Dedifferentiated amniotic fluid mesenchymal stem cell (primary cell): ENCODE data around the gene PDIA6.
"Not testable (repeated sequence)": the region's sequence is repeated elsewhere in the genome, so short reads cannot be mapped to it uniquely, and the experiment has no call there.

Source experiments
- DNase-seq: peaks from one replicate; pipeline ENCODE4 v3.0.0-alpha.2; 2016; ENCODE audit errors: extremely low spot score

The PDIA6 gene

DNA sequence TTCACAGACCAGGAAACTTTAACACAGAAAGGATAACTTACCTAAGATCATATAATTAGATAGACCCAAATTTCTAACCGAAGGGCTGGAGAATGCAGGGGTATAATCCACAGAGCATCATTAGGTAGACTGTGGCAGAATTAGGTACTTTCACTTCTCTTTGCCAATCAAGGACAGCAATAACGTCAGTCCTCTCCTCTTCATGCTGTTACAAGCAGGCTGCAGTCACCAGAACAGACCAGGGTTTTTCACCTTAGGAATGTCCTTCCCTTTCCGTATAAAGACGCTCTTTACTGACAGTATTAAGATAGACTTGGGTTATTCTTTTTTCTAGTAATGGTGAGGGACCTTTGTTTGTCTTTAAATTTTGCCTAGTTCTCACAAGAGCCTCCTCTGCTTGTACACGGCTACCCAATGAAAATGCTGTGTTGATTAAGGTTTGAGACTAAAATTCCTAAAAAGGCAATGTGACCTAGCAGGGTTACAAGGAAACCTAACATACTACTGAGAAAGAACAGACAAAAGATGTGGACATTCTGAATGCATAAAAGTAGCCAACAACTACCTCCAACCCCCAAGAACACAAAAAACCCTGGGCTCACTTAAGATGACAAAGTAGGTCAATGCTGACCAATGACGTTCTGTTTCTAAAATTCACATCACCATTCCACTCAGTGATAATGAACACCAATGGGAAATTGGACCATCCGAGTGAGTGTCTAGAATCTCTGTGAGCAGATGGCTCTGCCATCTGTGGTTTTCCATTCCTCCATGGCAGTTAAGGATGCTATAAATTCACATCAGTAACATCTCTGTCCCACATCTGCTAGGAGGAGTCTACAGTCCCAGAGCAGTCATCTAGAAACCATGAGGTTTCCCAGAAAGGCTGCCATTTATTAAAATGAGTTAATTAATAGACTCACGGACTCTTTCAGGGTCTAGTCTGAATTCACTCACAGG, 2.1 kb downstream of the PDIA6 start:
- no peak for DNase-seq

DNA sequence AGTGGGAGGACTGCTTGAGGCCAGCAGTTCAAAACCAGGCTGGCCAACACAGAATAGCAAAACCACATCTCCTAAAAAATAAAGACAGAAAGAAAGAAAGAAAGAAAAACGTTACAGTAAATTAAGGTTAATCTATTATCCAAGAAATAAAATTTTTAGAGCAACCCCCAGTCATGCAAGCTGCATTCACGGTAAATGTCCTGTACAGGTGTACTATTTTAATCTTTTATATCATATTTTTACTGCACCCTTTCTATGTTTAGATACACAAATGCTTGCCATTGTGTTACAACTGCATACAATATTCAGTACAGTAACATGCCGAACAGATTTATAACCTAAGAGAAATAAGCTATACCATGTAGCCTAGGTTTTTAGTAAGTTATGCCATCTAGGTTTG, 6.0 kb downstream of the PDIA6 start:
- no peak for DNase-seq

DNA sequence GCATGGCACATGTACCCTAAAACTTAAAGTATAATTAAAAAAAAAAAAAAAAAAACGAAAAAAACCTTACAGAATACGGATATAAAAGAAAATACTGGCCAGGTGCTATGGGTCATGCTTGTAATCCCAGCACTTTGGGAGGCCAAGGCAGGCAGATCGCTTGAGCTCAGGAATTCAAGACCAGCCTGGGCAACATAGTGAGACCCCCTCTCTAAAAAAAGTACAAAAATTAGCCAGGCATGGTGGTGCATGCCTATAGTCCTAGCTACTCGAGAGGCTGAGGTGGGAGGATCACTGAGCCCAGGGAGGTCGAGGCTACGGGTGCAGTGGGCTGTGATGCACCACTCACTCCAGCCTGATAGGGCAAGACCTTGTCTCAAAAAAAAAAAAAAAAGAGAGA, 6.6 kb downstream of the PDIA6 start:
- DNase-seq, result not testable (repeated sequence)

DNA sequence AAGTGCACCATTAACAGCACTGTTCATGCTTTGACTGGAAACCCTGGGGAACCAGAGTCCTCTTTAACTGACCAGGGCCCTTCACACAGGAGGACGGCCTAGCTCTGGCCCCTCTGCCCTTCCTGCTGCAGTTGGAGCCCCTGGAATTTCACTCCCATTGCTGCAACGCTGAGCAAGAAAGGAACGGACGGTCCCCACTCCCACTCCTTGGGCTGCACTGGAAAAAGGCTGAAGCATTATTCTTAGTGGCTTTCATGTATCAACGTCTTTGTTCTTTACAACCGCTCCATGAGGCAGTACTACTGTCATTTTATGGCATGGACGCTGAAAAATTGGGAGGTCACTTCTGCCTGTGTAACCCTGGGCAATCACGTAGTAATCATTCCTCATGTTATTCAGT, 9.9 kb downstream of the PDIA6 start:
- no peak for DNase-seq

DNA sequence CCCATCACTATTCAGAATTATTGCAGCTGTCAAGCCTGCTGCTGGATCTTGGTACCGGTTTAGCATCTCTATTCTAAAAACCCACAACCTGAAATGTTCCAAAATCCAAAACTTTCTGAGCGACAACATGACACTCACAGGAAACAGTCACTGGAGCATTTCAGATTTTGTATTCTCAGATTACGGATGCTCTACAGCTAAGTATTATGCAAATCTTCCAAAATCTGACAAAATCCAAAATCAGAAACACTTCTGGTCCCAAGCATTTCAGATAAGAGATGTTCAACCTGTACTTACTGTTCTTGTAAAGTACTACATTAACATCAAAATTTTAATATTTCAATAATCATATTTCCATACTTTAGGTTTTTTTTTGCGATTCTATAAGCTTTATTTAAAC, 12.4 kb downstream of the PDIA6 start:
- no peak for DNase-seq

DNA sequence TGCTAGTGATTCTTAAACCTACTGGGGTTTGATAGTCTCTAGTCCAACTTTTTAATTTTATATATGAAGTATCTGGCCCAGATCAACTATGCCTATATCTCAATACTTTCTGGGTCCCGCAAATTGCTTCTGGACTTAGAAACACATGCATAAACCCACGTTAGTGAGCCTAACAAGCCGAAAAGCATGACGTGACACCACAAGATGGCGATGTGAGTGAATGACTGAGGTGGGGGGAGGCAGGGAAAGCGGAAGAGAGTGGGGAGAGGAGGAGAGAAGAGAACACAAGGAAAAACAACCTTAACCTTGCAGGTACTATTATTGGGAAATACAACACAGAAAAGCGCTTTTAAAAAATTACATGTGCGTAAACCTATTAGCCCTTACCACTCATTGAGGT, 13.8 kb downstream of the PDIA6 start:
- DNase-seq, result no peak

DNA sequence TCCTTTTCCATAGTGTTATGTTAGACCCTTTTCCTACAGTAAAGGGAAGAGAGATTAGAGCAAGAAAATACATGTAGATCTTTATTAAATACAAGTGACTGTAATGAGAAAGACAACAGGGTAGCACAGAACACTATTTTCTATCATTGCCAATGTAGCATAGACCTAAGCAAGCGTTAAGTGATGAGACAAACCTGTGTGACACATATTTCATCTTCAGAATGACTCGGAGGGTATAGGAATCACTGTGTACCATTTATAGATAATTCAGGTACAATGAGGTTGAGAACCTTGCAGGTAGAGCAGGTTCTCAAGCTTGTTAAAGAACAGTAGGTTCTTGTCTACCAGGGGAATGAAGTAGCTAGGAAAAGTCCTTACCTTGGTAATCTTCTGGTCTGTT, 15.9 kb downstream of the PDIA6 start:
- DNase-seq, result no peak

DNA sequence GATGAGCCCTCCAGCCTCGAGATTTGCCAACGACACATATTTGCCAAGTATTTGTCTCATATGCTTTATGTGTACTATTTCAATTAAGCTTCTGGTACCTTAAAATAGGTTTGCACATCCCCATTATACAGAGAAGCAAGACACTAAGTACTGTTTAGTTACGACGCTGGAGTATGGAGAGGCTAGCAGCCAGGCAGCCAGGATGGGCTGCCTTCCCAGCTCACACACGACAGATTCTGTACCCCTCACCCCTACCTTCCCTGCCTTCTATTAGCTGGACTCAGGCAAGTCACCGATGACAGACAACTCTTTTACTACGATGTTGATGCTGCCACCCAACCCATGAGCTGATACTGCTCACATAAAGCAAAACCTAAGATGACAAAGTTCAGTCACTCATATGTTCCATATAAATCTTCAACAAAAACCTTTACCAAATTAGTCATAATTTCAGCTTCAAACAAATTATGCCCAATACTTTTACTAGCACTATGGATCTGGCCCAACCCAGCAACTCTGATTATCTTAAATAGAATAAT, 17.0 kb downstream of the PDIA6 start:
- DNase-seq, result no peak

DNA sequence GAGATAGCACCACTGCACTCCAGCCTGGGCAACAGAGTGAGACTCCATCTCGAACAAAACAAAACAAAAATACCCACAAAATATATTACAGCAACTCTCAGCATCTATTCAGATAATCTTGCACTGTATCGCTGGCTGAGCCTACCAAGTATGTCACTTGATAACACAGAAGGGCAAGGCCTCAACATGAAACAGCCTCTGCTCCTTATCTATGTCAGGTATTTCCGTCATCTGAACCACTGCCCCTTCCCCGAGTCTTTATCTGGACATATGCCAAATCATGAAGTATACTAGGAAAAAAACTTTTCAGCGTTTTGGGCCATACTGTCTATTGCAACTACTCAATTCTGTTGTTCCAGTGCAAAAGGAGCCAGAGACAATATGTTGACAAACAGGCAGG, 17.7 kb downstream of the PDIA6 start:
- DNase-seq, result no peak

DNA sequence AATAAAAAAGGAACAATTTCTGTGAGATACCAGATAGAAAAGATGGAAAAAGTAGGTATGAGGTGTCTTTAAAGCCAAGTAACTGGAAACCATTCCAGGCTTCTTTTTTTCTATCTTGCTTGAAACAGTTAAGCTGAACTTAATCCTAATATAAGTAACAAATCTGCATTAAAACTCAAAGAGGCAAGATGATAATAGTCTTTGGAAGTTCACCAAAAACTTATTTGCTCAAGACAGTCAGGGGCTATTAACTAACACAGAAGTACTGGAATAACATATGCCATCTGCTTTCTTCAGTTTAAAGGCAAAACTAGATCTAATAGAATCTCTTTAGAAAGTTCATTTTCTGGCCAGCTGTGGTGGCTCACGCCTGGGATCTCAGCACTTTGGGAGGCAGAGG, 18.8 kb downstream of the PDIA6 start:
- DNase-seq, result no peak

DNA sequence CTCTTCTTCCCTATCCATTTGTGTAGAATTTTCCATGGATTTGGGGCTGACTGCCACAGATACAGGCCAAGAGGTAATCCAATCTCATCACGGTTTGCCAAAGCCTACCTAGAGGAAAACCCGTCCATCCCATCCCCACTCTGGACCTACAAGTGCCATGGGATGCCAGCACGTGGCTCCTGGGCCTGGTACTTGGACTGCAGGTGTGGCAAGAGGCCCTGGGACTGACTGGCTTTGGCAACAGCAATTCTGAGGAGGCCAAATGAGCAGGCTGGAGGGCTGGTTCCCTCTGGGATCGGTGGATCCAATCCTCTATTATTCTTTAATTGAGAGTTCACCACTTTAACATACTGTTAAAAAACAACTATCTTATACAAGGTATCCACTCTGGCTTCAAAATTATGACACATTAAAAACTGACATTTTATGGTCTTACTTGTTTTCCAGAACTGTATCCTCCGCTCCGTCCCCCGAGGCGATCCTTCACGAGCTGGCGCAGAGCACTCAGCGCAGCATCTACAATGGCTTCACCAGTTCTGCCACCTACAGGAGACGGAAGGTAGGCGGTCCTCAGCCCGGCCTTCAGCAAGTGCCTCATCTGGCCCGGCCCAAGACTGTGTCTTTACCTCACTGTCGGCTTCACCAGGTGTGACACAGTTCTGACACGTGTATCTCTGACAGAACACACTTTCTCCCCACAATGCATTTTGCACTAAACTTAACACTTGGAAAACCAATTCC, 19.8 kb downstream of the PDIA6 start:
- no peak for DNase-seq

DNA sequence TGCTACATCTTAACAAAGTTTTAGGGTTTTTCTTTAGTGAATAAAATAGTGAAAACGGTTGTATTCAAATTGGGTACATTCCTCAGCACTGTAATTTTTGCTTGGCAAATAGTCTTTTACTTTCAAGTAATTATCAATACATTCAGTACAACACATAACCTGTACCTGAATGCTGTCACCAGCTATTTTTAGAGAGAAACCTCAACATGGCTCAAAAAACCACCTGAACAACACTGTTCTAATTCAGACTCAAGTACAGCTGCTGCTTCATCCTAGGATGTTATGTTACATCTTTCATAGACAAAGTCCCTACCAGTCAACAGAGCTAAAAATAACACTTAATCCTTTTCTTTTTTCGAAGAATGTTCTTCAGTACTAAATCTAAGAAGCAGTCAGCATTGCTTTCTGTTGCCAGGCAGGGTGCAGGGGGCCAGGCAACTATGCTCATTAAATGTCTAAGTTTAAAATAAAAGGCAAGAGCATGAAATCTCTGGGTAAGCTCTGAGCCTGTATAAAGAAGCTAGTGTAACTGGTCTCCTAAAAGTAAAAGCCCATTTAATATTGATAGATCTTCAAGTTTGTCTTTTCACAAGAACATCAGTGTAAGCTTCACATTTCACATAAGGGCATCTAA, 20.5 kb downstream of the PDIA6 start:
- no peak for DNase-seq

DNA sequence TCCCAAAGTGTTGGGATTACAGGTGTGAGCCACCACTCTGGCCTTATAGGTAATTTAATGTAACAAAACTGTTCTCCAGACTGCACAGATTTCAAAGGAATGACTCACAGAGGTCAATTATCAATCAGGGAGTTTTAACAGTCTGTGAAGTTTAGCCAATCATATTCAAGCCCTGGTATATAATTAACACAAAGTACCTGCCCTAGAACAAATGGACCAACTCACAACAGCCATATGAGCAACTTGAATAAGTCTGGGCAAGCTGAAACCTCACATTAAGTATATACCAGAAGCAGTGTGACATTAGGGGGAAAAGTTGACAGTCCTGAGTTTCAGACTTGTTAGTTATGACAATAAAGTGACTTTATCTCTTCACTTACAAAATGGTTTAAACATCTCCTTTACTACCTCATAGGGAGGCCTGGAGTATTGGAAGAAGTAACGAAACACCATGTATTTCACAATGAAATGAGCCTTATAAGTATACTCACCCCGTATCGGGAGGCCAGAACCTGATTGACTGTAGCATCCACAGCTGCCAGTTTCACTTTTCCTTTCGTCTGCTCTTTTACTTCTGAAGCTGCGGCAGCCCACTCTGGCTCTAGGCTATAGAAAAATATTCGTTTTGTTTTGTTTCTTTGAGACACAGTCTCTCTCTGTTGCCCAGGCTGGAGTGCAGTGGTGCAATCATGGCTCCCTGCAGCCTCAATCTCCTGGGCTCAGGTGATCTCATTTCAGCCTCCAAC, 22.2 kb downstream of the PDIA6 start:
- DNase-seq, result no peak

DNA sequence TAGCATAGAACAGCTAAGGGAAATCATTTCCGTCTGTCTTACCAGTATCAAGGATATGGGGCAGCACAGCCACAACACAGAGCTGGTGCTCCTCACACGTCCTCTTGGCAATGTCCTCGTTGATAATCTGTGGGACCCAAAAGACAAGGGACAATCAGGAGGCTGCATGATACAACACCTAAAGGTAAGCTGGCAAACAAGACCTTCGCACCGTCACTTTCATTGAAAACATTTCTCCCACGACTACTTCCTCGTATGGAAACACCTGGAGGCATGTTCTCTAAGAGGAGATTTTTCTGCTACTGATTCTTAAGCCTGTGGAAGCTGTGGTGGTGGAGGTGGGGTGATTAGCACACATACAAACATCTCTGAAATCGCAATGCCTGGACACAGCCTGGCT, 23.7 kb downstream of the PDIA6 start:
- no peak for DNase-seq

DNA sequence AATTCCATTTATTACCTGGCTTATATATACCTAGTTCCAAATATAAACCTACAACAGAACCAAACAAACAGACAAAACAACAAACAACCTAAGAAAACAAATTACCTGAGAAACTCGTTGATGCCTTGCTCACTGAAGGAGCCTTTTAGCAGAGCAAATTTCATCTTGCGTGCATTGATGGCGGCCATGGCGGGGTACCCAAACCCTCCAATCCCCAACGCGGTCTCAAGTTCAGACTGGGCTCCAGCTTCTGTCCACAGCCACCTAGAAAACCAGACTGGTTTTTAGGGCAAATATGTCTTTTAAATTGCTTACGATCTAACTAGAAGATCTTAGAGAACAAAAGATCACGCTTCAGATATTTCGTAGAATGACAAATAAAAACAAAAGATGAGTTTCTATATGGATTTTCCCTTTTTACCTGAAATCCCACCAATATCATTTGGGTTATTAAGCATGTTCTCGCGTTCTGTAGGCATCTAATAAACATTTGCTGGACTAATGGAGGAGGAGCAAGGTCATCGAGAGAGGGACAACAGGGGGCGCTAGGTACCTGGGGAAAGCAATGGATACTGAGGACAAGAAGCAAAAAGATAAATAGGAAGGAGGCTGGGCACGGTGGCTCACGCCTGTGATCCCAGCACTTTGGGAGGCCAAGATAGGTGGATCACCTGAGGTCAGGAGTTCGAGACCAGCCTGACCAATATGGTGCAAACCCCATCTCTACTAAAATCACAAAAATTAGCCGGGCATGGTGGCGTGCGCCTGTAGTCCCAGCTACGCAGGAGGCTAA, 25.2 kb downstream of the PDIA6 start:
- no peak for DNase-seq

DNA sequence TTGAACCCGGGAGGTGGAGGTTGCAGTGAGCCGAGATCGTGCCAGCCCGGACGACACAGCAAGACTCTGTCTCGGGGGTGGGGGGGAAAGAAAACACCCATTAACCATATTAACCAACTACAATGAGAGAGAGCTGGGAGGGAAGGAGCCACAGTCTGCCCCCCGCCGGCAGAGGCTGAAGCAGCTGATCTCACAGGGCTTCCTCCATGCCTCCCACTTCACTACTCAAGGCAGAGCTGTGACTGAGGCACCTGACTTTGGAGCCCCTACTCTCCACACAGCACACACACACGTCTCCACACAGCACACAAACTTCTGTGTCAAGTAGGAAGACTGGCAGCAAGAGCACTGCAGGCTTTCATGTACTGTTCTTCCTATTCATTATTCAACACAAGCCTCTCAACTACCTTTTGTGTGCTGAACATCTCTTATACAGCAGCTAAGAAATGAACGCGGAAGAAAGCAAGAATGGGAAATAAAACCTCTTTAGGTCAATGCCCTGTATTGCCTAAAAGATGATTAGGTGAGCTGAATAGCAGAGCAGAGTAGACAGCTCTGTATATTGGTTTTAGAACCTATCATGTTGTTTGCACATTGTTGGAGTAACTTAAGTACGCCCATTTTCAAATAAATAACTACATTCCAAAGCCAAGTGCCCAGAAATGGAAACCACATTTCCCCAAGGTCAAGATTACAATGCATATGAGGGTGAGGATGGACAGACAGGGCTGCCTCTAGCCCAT, 26.2 kb downstream of the PDIA6 start:
- no peak for DNase-seq

DNA sequence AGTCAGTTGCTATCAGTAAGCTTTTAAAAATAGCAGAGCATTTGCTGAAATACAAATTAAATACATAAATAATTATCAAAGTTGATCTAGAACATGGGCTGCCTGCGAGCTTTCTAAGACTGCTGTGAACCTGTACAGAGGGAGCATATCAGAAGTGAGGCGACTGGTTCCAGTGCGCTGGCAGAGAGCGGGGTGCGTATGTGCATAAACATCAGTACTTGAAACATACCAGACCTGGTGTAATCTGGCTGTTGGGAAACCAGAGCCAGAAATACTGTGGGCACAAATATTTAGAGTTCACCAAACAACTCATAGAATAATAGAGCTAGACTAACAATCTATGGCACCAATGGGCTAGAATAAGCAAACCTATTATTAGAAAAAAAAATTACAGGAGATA, 27.3 kb downstream of the PDIA6 start:
- DNase-seq, result no peak

DNA sequence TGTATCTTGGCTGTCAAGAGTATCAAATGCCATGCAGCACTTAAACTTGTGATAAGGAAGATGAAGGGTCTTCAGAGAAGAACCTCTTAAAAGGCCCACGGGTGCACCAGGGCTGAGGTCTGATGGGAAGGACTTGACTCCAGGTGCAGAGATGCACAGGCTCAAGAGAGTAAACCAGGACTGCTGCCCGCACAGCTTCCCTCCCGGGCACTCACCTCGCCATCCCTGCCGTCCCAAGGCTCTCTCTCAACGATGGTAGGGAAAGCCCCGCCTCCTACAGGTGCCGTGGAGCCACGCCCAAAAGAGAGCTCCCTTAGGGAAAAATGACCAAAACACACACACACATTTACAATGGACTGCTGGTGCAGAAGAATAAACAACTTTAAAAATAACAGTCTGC, 27.9 kb downstream of the PDIA6 start:
- no peak for DNase-seq

DNA sequence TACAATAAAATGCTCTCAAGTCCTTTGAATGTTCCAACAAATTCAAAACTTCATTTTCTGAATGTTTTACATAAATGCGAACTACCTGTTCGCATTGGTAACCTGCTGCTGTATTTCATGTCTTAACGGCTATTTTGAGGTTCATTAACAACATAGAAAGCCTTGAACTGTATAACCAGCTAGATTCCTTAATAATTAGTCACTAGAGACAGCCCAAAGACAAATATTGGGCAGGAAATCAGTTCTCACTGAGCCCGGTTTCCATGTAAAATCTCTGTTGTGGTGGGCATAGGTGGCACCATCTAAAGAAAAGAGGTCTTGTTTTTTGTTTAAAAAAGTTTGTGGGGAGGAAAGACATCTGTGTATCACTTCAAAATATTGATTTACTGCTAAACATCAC, 29.2 kb downstream of the PDIA6 start:
- DNase-seq, result no peak

DNA sequence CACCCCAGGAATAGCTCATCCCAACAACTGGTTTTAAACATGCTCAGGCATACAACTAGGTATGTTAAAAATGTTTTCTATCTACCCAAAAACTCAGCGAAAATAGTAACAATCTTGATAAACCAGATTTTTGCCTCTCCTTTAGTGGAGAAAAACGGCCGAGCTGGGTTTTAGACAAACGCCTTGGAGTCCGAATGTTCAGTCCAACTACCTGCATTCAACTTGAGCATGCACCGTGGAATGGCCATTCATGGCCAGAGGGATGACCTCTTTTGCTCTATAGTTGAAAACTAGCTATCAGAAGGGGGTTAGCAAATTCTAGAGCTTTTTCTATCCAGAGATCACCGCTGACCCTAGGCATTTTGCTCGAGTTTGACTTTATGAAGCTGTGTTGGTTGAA, 30.8 kb downstream of the PDIA6 start:
- DNase-seq, result no peak
